T-cell (primary cell): Measurements from ENCODE around the gene LLGL1. TPM values are rescaled to one million over a fixed set of nuclear protein-coding genes. Genes with fewer than 3 reads are reported as not detected.

ENCODE experiments used
- ATAC-seq, 4 experiments: fragments of 200-7000 bp in 3 of 4; fragments of 150-1000 bp in 1 of 4; cut with Tn5 transposase; replicated peaks in 1 of 4; 1 replicate in 3 of 4; 2 replicates in 1 of 4; pipeline ENCODE4 v1.10.0; 2021; ENCODE audit warnings: moderate library complexity in 3 of 4, mild to moderate bottlenecking in 2 of 4, moderate number of reproducible peaks in 1 of 4
- CTCF ChIA-PET, 2 donors: fragments of 300-600 bp; sonication (Branson Sonifier 250); formaldehyde crosslinking; loops; one replicate each; lab custom pipeline; 2022; ENCODE audit warnings: antibody characterized with exemption in 2 of 2; lab: Charles Lee
- POLR2A ChIA-PET, 2 donors: fragments of 300-600 bp; sonication (Branson Sonifier 250); formaldehyde crosslinking; loops; one replicate each; lab custom pipeline; 2022; ENCODE audit warnings: antibody characterized with exemption in 2 of 2; lab: Charles Lee
- DNase-seq, 35 experiments: peaks; one replicate each; pipeline versions ENCODE4 v3.0.0 to v3.0.0-alpha.2; 2013 to 2023
- H3K27ac ChIP-seq: one replicate; pipeline ENCODE4 v1.5.1; 2013; ENCODE audit warnings: low read length
- H3K27me3 ChIP-seq, 2 experiments: replicated peaks in 1 of 2; 1 replicate in 1 of 2; 2 replicates in 1 of 2; pipeline versions ENCODE4 v1.6.1 to v1.7.0; 2013; ENCODE audit warnings: low read length in 1 of 2, mixed read lengths in 1 of 2; ENCODE audit not compliant: control insufficient read depth in 2 of 2, insufficient read depth in 2 of 2; ENCODE audit errors: extremely low read depth in 1 of 2
- H3K36me3 ChIP-seq, 2 donors: 1 replicate in 1 of 2; 2 replicates in 1 of 2; pipeline versions ENCODE4 v1.6.1 to v1.7.0; 2013; ENCODE audit warnings: low read length in 1 of 2; ENCODE audit not compliant: control insufficient read depth in 2 of 2, insufficient read depth in 1 of 2; ENCODE audit errors: extremely low read depth in 1 of 2
- H3K4me1 ChIP-seq, 2 experiments: 1 replicate in 1 of 2; 2 replicates in 1 of 2; pipeline versions ENCODE4 v1.6.1 to v1.7.0; 2013; ENCODE audit warnings: low read length in 2 of 2, mixed read lengths in 1 of 2; ENCODE audit not compliant: insufficient read depth in 2 of 2, control insufficient read depth in 1 of 2; ENCODE audit errors: extremely low read depth in 1 of 2
- H3K4me3 ChIP-seq, 2 donors: 1 replicate in 1 of 2; 2 replicates in 1 of 2; pipeline versions ENCODE4 v1.5.1 to v1.7.0; 2013; ENCODE audit warnings: mild to moderate bottlenecking in 2 of 2, low read length in 1 of 2, moderate library complexity in 1 of 2; ENCODE audit not compliant: control insufficient read depth in 1 of 2; ENCODE audit errors: extremely low read depth in 1 of 2
- H3K9me3 ChIP-seq: 2 replicates; pipeline ENCODE4 v1.7.0; 2013
- H3K27ac Mint-ChIP-seq, 2 donors: one replicate each; pipeline ENCODE4 v1.8.0; 2020 to 2021; ENCODE audit warnings: mild to moderate bottlenecking in 2 of 2, mixed read lengths in 2 of 2
- H3K27me3 Mint-ChIP-seq, 2 donors: one replicate each; pipeline ENCODE4 v1.8.0; 2021 to 2022; ENCODE audit warnings: mixed read lengths in 2 of 2
- H3K36me3 Mint-ChIP-seq: one replicate; pipeline ENCODE4 v1.8.0; 2021; ENCODE audit warnings: mixed read lengths
- H3K4me1 Mint-ChIP-seq, 3 donors: one replicate each; pipeline ENCODE4 v1.8.0; 2020 to 2022; ENCODE audit warnings: mixed read lengths in 3 of 3, mild to moderate bottlenecking in 1 of 3
- H3K4me3 Mint-ChIP-seq, 3 donors: one replicate each; pipeline ENCODE4 v1.8.0; 2020 to 2022; ENCODE audit warnings: mild to moderate bottlenecking in 3 of 3, mixed read lengths in 3 of 3, moderate library complexity in 3 of 3
- H3K9me3 Mint-ChIP-seq, 3 donors: one replicate each; pipeline ENCODE4 v1.8.0; 2020 to 2022; ENCODE audit warnings: mixed read lengths in 3 of 3
- WGBS: methylation state at CpG from one replicate; pipeline ENCODE4 v1.1.5; 2013; ENCODE audit warnings: missing lambda C conversion rate; ENCODE audit not compliant: insufficient coverage; 5-methylcytosine and 5-hydroxymethylcytosine counted together
- total RNA-seq, 35 experiments: library from RNA in 6 of 35; stranded (reverse) in 6 of 35; fragments of 120-200 nt in 1 of 35; gene quantifications; one replicate each; pipeline versions ENCODE4 v1.2.1 to v1.2.4 and lab custom pipeline; 2013 to 2026

The LLGL1 gene
- total RNA-seq, 5 donors from 2014 or later (not counting 1 experiment from before 2014, with no cell fraction given): 13.1 to 24.3 (median 23.2) TPM

- no peak for DNase-seq
- peak overlapping the region in 1 of 2 donors; percentile 27 for H3K4me3 ChIP-seq
Observed at GRCh38 chr17:18224387-18225120, 881 bp upstream of the LLGL1 start.

DNA sequence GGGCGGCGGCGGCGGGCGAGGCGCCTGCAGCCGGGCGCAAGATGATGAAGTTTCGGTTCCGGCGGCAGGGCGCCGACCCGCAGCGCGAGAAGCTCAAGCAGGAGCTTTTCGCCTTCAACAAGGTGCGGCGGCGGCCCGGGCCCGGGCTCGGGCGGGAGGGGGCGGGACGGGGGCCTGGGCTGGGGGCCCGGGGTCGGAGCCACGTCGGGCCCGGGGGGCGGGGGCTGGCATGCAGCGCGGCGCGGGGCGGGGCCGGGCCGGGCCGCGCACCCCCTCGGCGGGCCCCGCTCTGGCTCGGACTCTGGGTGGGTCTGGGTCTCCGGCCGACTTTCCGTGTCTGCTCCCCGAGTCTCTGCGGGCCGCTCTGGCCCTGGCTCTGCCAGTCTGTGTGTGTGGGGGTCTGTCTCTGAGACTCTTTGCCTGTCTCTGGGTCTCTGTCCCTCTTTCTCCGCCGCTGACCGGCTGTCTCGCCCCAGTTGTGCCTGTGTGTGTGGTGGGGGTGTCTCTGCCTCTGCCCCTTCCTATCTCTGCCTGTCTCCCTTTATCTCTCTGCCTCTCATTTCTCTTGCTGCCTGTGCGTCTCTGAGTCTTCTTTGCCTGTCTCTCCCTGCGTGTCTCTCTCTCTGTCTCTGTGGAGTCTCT, 328 bp downstream of the LLGL1 start:
- peak overlapping the region; percentile 78 to 83 for H3K4me3 ChIP-seq
- H3K27ac ChIP-seq: peak overlapping the region; percentile 40
- no peaks in the 10 kb centered on the region for H3K36me3 ChIP-seq
- H3K9me3 Mint-ChIP-seq: no peaks in the 10 kb centered on the region
- H3K4me1 Mint-ChIP-seq: peaks cover 27 to 31% (median 29%) of the 10 kb centered on the region in 3 donors
- peak overlapping the region; percentile 84 to 90 for H3K27ac Mint-ChIP-seq
- H3K36me3 Mint-ChIP-seq: no peaks in the 10 kb centered on the region
- POLR2A ChIA-PET: no interaction called here
- H3K4me3 Mint-ChIP-seq: peak overlapping the region; percentile 88 to 97 (median 90)
- 0% methylated on average over 44 of the region's 57 CpGs for WGBS
- peaks cover 6 to 32% of the 10 kb centered on the region in 2 experiments for H3K4me1 ChIP-seq
- H3K27me3 Mint-ChIP-seq: no peaks in the 10 kb centered on the region
- ATAC-seq: peak; percentile 32 to 39 (median 36)
- CTCF ChIA-PET: interaction anchor here (0.6 to 0.8 kb wide), 4 partner anchors 21 to 400 kb away, joined by 3 to 5 read pairs (median 3); no protein-coding TSS in a partner anchor
- H3K9me3 ChIP-seq: no peaks in the 10 kb centered on the region
- peak in 2 of 35 experiments; percentile 18 to 27 for DNase-seq
- H3K27me3 ChIP-seq: no peaks in the 10 kb centered on the region

More at GRCh38 chr17:18224387-18225120, 881 bp upstream of the LLGL1 start:
- Mint-ChIP-seq H3K27ac (no peak overlapping the region), H3K36me3 (no peaks in the 10 kb centered on the region), H3K4me1 (peaks cover 27 to 31% (median 29%) of the 10 kb centered on the region in 3 donors), H3K27me3 (no peaks in the 10 kb centered on the region), H3K9me3 (no peaks in the 10 kb centered on the region), H3K4me3 (peak overlapping the region; percentile 13 to 97 (median 39))
- Histone ChIP-seq H3K4me1 (peaks cover 6 to 28% of the 10 kb centered on the region in 2 experiments), H3K9me3 (no peaks in the 10 kb centered on the region), H3K27me3 (no peaks in the 10 kb centered on the region), H3K27ac (no peak overlapping the region), H3K36me3 (no peaks in the 10 kb centered on the region)
- CTCF ChIA-PET: interaction anchor here in 1 of 2 donors (0.8 kb wide), 1 partner anchor 20 kb away, joined by 3 read pairs; no protein-coding TSS in a partner anchor
- 59% methylated on average over 15 of the region's 23 CpGs for WGBS
- no peak for ATAC-seq
- POLR2A ChIA-PET: no interaction called here

GRCh38 chr17:18226284-18226945, 980 bp downstream of the LLGL1 start:
- H3K9me3 Mint-ChIP-seq: no peaks in the 10 kb centered on the region
- Histone ChIP-seq H3K27ac (peak overlapping the region; percentile 40), H3K4me1 (peaks cover 6 to 32% of the 10 kb centered on the region in 2 experiments), H3K27me3 (no peaks in the 10 kb centered on the region), H3K4me3 (peak overlapping the region; percentile 78 to 83), H3K9me3 (no peaks in the 10 kb centered on the region), H3K36me3 (no peaks in the 10 kb centered on the region)
- H3K27me3 Mint-ChIP-seq: no peaks in the 10 kb centered on the region
- WGBS: 59% methylated on average over 4 of the region's 16 CpGs
- peak overlapping the region; percentile 88 to 97 (median 90) for H3K4me3 Mint-ChIP-seq
- POLR2A ChIA-PET: no interaction called here
- DNase-seq (peak in 3 of 35 experiments; percentile 10 to 31 (median 13)), ATAC-seq (no peak)
- CTCF ChIA-PET: no interaction called here
- H3K36me3 Mint-ChIP-seq: no peaks in the 10 kb centered on the region
- H3K27ac Mint-ChIP-seq: peak overlapping the region; percentile 84 to 90
- peaks cover 27 to 31% (median 29%) of the 10 kb centered on the region in 3 donors for H3K4me1 Mint-ChIP-seq

GRCh38 chr17:18227635-18228034, 2.2 kb downstream of the LLGL1 start:
- Mint-ChIP-seq H3K27ac (no peak overlapping the region), H3K4me3 (peak overlapping the region in 2 of 3 donors; percentile 28 to 30), H3K9me3 (no peaks in the 10 kb centered on the region), H3K27me3 (no peaks in the 10 kb centered on the region), H3K4me1 (peaks cover 27 to 31% (median 29%) of the 10 kb centered on the region in 3 donors), H3K36me3 (no peaks in the 10 kb centered on the region)
- no peak for DNase-seq
- Histone ChIP-seq H3K4me1 (peaks cover 6 to 32% of the 10 kb centered on the region in 2 experiments), H3K27me3 (no peaks in the 10 kb centered on the region), H3K9me3 (no peaks in the 10 kb centered on the region), H3K4me3 (no peak overlapping the region), H3K27ac (no peak overlapping the region), H3K36me3 (peaks cover 2 to 4% of the 10 kb centered on the region in 2 donors)
- ChIA-PET CTCF (no interaction called here), POLR2A (interaction anchor here in 1 of 2 donors (0.6 kb wide), 1 partner anchor 885 kb away, joined by 3 read pairs; no protein-coding TSS in a partner anchor)
- WGBS: 98% methylated on average over 4 of the region's 5 CpGs
- no peak for ATAC-seq

GRCh38 chr17:18228176-18228682, 2.8 kb downstream of the LLGL1 start:
- ChIA-PET POLR2A (no interaction called here), CTCF (no interaction called here)
- no peaks in the 10 kb centered on the region for H3K9me3 ChIP-seq
- H3K27ac ChIP-seq: no peak overlapping the region
- Mint-ChIP-seq H3K36me3 (no peaks in the 10 kb centered on the region), H3K9me3 (no peaks in the 10 kb centered on the region), H3K4me3 (peak overlapping the region in 1 of 3 donors; percentile 30), H3K4me1 (peaks cover 27 to 31% (median 29%) of the 10 kb centered on the region in 3 donors), H3K27me3 (no peaks in the 10 kb centered on the region), H3K27ac (no peak overlapping the region)
- peaks cover 6 to 32% of the 10 kb centered on the region in 2 experiments for H3K4me1 ChIP-seq
- no peak overlapping the region for H3K4me3 ChIP-seq
- H3K27me3 ChIP-seq: no peaks in the 10 kb centered on the region
- WGBS: 95% methylated on average over 10 of the region's 10 CpGs
- peaks cover 7 to 8% of the 10 kb centered on the region in 2 donors for H3K36me3 ChIP-seq
- ATAC-seq: no peak
- no peak for DNase-seq

DNA sequence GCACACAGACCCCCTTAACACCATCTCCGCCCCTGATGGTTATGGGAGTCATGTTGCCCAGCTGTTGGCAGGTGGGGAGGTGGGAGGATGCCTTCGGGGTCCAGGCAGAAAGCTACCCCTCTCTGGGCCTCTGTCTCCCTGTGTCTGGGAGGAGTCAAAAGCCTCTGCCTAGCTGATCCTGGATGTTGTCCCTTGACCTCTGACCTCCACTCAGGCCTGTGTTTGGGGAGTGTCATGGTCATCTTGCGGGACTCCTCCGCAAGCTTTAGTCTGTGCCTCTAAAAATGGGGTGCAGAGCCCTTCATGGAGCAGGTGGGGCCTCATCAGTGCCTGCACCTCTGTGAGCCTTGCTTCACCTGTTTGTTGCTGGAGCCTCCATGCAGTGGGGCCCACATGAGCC, 3.8 kb downstream of the LLGL1 start:
- H3K36me3 Mint-ChIP-seq: no peaks in the 10 kb centered on the region

More for the DNA sequence above, 3.8 kb downstream of the LLGL1 start:
- no peaks in the 10 kb centered on the region for H3K9me3 Mint-ChIP-seq
- Histone ChIP-seq H3K9me3 (no peaks in the 10 kb centered on the region), H3K4me3 (no peak overlapping the region), H3K4me1 (peaks cover 6 to 32% of the 10 kb centered on the region in 2 experiments), H3K36me3 (peaks cover 8 to 15% of the 10 kb centered on the region in 2 donors), H3K27ac (no peak overlapping the region), H3K27me3 (no peaks in the 10 kb centered on the region)
- ChIA-PET CTCF (no interaction called here), POLR2A (interaction anchor here in 1 of 2 donors (0.6 kb wide), 1 partner anchor 139 kb away, joined by 9 read pairs; no protein-coding TSS in a partner anchor)
- no peak for DNase-seq
- H3K27me3 Mint-ChIP-seq: no peaks in the 10 kb centered on the region
- H3K4me1 Mint-ChIP-seq: peaks cover 27 to 31% (median 29%) of the 10 kb centered on the region in 3 donors
- 100% methylated on average over 3 of the region's 4 CpGs for WGBS
- no peak overlapping the region for H3K27ac Mint-ChIP-seq
- no peak overlapping the region for H3K4me3 Mint-ChIP-seq
- no peak for ATAC-seq
